SIG-M5 treated with dmso at 0.1 percent for 504 hours (cell line): Measurements from ENCODE around the gene FOXM1.
A peak's percentile ranks its signal among the peaks of the same experiment; 100 is the strongest.

Experiments
- DNase-seq: peaks from one replicate; lab custom pipeline; 2025; ENCODE audit not compliant: unreplicated experiment; lab: John Stamatoyannopoulos, UW

Gene FOXM1, protein sequence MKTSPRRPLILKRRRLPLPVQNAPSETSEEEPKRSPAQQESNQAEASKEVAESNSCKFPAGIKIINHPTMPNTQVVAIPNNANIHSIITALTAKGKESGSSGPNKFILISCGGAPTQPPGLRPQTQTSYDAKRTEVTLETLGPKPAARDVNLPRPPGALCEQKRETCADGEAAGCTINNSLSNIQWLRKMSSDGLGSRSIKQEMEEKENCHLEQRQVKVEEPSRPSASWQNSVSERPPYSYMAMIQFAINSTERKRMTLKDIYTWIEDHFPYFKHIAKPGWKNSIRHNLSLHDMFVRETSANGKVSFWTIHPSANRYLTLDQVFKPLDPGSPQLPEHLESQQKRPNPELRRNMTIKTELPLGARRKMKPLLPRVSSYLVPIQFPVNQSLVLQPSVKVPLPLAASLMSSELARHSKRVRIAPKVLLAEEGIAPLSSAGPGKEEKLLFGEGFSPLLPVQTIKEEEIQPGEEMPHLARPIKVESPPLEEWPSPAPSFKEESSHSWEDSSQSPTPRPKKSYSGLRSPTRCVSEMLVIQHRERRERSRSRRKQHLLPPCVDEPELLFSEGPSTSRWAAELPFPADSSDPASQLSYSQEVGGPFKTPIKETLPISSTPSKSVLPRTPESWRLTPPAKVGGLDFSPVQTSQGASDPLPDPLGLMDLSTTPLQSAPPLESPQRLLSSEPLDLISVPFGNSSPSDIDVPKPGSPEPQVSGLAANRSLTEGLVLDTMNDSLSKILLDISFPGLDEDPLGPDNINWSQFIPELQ

DNA sequence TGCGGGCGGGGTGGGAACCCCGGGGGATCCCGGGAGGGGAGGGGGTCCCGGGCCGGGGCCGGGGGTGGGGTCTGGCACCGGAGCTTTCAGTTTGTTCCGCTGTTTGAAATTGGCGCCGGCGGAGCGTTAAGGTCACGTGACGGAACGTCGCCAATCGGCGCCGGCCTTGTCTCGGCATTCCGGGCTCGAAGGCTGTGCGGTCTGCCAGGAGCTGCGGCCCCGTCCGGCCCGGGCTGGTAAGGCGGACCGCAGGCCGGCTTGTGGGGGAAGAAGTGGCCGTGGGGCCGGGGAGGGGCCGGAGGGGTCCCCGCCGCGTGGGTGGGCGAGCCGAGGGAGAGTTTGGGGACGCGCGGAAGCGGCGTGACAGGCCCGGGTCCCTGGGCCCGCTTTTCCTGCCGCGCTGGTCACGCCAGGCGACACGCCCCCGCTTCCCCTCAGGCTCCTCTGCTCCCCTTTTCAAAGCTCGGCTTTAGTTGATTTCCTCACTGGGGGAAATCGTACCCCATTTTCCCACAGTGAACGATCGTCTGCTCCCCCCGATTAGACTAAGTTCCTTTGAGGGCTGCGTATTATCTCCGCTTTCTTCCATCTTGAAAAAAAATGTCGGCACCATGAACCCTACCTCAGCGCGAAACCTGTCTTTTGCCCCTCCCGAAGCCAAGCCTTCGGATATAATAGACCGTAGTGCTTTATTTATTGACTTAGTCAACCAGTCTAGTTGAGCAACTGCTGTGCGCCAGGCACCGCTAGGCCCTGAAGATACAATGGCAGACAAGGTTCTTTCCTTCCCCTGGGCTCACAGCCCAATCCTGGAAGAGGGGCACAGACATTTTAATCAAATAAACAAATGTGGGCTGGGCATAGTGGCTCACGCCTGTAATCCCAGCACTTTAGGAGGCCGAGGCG lies at the start of gene FOXM1, which contains the start of gene RHNO1:
Gene FOXM1 (minus strand): TSS at position 128 of the 906 bp plus-strand sequence. CDS start 2,696 bp downstream, outside the sequence.
Gene RHNO1 (plus strand): TSS at position 177 of the 906 bp plus-strand sequence. CDS start 8,144 bp downstream, outside the sequence.
- peak; percentile 84 for DNase-seq

- DNase-seq: no peak
These were observed 48.5 kb upstream of the FOXM1 start for GRCh38 chr12:2925322-2925995.

- no peak for DNase-seq
These were observed 47.0 kb upstream of the FOXM1 start for GRCh38 chr12:2924019-2924418.

- DNase-seq: no peak
These were observed 46.1 kb upstream of the FOXM1 start for GRCh38 chr12:2923057-2923456.

- no peak for DNase-seq
These were observed 45.4 kb upstream of the FOXM1 start for GRCh38 chr12:2922329-2922728.

DNA sequence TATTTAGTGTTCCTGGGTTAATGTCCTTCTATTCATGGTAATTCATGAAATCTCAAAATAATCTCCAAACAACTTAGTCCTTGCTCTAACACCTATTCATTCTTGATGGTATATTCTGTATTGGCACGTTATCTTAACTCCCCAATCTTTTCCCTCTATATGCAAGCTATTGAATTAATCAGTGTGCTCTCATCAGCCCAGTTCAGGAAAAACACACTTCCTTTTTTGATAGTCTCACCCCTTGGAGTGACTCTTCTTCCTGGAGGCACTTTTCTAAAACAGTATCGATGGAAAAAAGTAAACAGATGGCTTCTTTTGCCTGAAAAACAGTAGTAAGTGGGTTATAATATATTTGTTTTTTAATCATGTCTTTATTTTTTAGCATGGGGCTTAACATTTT lies 42.3 kb upstream of the FOXM1 start:
- DNase-seq: no peak

DNA sequence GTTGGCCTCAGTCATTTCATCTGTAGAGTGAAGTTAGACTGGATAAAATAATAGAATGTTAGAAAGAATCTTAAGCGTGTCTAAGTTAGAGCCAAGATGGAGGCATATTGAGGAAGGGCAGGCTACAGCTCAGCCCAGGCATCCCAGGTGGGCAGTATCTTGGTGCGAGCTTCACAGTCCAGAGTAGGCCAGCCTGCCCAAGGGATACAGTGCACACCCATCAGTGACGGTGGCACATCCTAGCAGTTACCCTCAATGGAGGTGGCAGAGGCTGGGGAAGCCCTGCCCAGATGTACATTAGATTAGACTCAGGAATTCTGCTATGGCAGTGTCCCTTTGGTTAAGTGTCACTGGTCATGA lies 35.2 kb upstream of the FOXM1 start:
- DNase-seq: no peak

GRCh38 chr12:2904260-2904659 lies 27.3 kb upstream of the FOXM1 start:
- DNase-seq: no peak

GRCh38 chr12:2902272-2902880 lies 25.4 kb upstream of the FOXM1 start:
- DNase-seq: no peak

DNA sequence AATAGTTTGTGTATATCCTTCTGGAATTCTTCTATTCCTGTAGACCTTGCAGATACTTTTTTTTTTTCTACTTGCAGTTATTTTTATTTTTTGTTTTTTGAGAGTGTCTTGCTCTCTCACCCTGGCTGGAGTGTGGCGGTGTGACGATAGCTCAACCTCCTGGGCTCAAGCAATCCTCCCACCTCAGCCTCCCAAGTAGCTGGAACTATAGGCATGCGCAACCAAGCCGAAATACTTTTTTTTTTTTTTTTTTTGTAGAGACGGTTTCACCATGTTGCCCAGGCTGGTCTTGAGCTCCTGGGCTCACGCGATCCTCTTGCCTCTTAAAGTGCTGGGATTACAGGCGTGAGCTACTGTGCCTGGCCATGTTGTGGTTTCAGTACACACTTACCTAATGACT lies 23.7 kb upstream of the FOXM1 start:
- DNase-seq: no peak

DNA sequence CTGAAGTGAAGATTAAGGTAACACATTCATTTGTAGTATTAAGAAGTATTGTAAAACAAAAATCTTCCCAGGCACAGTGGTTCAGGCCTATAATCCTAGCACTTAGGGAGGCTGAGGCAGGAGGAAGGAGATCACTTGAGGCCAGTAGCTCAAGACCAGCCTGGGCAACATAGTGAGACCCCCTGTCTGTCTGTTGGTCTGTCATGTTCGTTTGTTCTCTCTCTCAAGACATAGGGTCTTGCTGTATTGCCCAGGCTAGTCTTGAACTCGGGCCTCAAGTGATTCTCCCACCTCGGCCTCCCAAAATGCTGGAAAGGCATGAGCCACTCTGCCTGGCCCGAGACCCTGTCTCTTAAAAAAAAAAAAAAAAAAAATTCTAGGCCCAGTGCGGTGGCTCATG lies 20.4 kb upstream of the FOXM1 start:
- no peak for DNase-seq

- no peak for DNase-seq
These were observed 18.5 kb upstream of the FOXM1 start for GRCh38 chr12:2895511-2895910.

DNA sequence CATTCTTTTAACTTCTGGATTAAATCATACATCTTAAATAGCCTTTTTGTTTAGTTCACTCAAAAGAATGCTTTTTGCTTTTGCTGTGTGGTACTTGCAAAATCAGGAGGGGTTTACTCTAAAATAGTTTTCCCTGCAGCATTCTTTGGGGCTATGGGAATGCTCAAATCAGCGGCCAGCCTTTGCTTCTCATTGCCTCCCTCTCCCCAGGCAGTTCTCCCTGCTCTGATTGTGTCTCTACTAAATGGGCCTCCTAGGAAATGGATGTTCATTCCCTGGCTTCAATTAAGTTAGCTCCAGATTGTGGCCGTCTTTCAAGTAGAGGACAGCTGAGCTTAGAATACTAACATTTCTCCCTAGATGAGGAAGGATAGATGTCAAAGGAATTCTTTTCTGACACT lies 18.1 kb upstream of the FOXM1 start:
- no peak for DNase-seq

- DNase-seq: peak; percentile 26
These were observed 16.0 kb upstream of the FOXM1 start for GRCh38 chr12:2893007-2893406.

GRCh38 chr12:2892246-2892645 lies 15.3 kb upstream of the FOXM1 start:
- no peak for DNase-seq

GRCh38 chr12:2891240-2892053 lies 14.5 kb upstream of the FOXM1 start:
- no peak for DNase-seq

GRCh38 chr12:2890388-2891239 lies 13.6 kb upstream of the FOXM1 start, which contains the start of gene TULP3:
Gene TULP3, plus strand, starts transcription at chr12:2890891. Its CDS starts 57 bp downstream, at chr12:2890948.
- DNase-seq: peak; percentile 96

DNA sequence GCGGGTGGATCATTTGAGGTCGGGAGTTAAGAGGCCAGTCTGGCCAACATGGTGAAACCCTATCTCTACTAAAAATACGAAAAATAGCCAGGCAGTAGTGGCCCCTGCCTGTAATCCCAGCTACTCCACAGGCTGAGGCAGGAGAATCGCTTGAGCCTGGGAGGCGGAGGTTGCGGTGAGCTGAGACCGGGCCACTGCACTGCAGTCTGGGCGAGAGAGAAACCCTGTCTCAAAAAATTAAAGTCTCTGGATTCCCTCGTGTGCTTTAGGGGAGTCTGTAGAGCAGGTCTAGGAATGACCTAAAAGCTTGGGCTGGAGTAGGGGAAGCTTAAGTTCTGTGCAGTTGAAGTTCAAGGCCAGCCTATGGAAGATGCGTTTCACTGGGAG lies 13.0 kb upstream of the FOXM1 start:
- no peak for DNase-seq
